ENCODE data around the gene SPP2. TPM values are rescaled to one million over a fixed set of nuclear protein-coding genes. Genes with fewer than 3 reads are reported as not detected.
A peak's percentile ranks its signal among the peaks of the same experiment; 100 is the strongest.

The SPP2 gene
- total and polyA plus RNA-seq, 2 donors (not counting 1 experiment from before 2014, with no cell fraction given): not detected

DNA sequence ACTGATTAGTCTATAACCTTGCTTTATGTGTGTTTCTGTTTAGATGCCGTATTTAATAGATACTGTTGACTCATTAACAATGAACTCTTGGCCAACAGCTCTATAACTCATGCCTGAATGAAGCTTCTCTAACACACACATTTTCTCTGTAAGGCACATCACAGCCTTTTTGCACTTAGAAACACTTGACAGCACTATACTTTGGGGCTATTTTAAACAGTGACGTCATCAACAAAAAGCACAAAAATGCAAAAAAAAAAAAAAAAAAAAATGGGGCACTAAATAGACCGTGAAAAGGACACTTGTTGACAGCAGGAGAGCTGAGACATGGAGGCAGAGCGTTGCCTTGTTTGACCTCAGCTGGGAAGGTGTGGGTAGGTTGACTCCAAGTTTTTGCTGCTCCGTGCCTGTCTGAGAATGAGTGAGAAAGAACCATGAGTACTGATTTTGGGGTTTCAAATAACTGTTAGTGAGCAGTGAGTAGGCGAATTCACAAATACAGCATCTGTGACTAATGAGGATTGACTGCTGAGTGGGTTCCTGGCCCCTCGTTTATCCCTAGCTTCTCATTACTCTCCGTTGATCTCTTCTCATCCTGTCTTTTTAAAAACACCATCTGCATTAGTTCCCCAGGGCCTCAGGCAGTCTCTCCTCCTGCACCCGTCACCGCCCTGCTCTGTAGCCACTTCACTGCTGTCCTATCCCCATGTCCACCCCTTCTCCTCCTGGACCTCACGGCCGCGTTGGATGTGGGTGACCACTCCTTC is 24.4 kb downstream of the SPP2 start:
- Histone ChIP-seq H3K4me1 (ENCODE audit: control insufficient read depth, extremely low read depth, insufficient read depth, low read length) (no peaks in the 10 kb centered on the region), H3K4me2 (ENCODE audit: extremely low read depth, insufficient read depth, low read length) (no peak overlapping the region), H3K9ac (ENCODE audit: insufficient read depth, low read length) (no peak overlapping the region), H2AFZ (ENCODE audit: low read length) (no peak overlapping the region), H4K20me1 (ENCODE audit: control insufficient read depth, extremely low read depth, insufficient read depth, low read length) (no peaks in the 10 kb centered on the region), H3K9me3 (ENCODE audit: control insufficient read depth, insufficient read depth, low read depth, low read length) (no peaks in the 10 kb centered on the region), H3K36me3 (ENCODE audit: control insufficient read depth, insufficient read depth, low read length) (no peaks in the 10 kb centered on the region), H3K27ac (ENCODE audit: insufficient read depth, low read length) (no peak overlapping the region), H3K79me2 (ENCODE audit: control insufficient read depth, insufficient read depth, low read length) (no peaks in the 10 kb centered on the region), H3K27me3 (ENCODE audit: control insufficient read depth, insufficient read depth, low read length) (no peaks in the 10 kb centered on the region), H3K4me3 (replicated peaks in 1 of 4; ENCODE audit: control extremely low read depth in 1 of 4, insufficient read depth in 1 of 4, low read depth in 3 of 4, low read length in 4 of 4) (no peak overlapping the region)
- DNase-seq (ENCODE audit: low read depth in 2 of 2): peak; percentile 6 to 51
- TF ChIP-seq, protein P1, sequence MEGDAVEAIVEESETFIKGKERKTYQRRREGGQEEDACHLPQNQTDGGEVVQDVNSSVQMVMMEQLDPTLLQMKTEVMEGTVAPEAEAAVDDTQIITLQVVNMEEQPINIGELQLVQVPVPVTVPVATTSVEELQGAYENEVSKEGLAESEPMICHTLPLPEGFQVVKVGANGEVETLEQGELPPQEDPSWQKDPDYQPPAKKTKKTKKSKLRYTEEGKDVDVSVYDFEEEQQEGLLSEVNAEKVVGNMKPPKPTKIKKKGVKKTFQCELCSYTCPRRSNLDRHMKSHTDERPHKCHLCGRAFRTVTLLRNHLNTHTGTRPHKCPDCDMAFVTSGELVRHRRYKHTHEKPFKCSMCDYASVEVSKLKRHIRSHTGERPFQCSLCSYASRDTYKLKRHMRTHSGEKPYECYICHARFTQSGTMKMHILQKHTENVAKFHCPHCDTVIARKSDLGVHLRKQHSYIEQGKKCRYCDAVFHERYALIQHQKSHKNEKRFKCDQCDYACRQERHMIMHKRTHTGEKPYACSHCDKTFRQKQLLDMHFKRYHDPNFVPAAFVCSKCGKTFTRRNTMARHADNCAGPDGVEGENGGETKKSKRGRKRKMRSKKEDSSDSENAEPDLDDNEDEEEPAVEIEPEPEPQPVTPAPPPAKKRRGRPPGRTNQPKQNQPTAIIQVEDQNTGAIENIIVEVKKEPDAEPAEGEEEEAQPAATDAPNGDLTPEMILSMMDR (conservative IDR thresholded peaks at IDR 0.05 in 1 of 2, IDR thresholded peaks at IDR 0.05 in 1 of 2; ENCODE audit: low read depth in 1 of 2, low read length in 2 of 2): no peak
- no peak for TF ChIP-seq EZH2 (IDR thresholded peaks at IDR 0.05; ENCODE audit: low read length, missing control alignments)

DNA sequence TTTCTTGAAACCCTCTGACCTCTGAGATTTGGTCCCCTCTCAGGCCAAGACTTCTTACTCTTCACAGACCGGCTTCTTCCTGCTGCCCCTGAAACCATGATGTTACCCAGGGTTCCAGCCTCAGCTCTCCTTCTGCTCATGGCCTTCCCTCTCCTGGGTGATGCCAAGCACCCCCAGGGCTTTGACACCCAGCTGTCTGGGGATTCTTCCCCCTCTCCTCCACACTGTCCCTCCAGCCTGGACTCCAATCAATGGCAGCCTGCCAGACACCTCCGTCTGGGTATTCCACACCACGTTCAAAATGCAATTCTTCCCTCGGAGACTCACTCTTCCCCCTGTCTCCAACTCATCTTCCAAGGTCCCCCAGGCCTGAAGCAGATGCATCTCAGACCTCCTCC is 25.0 kb downstream of the SPP2 start:
- H3K36me3 ChIP-seq (ENCODE audit: control insufficient read depth, insufficient read depth, low read length): no peaks in the 10 kb centered on the region
- no peaks in the 10 kb centered on the region for H4K20me1 ChIP-seq (ENCODE audit: control insufficient read depth, extremely low read depth, insufficient read depth, low read length)
- H3K27ac ChIP-seq (ENCODE audit: insufficient read depth, low read length): no peak overlapping the region
- H3K4me3 ChIP-seq (replicated peaks in 1 of 4; ENCODE audit: control extremely low read depth in 1 of 4, insufficient read depth in 1 of 4, low read depth in 3 of 4, low read length in 4 of 4): no peak overlapping the region
- no peak overlapping the region for H3K4me2 ChIP-seq (ENCODE audit: extremely low read depth, insufficient read depth, low read length)
- no peaks in the 10 kb centered on the region for H3K9me3 ChIP-seq (ENCODE audit: control insufficient read depth, insufficient read depth, low read depth, low read length)
- DNase-seq (ENCODE audit: low read depth in 2 of 2): no peak
- H3K9ac ChIP-seq (ENCODE audit: insufficient read depth, low read length): no peak overlapping the region
- no peaks in the 10 kb centered on the region for H3K79me2 ChIP-seq (ENCODE audit: control insufficient read depth, insufficient read depth, low read length)
- TF ChIP-seq, protein P1 (conservative IDR thresholded peaks at IDR 0.05 in 1 of 2, IDR thresholded peaks at IDR 0.05 in 1 of 2; ENCODE audit: low read depth in 1 of 2, low read length in 2 of 2): no peak
- no peak for TF ChIP-seq EZH2 (IDR thresholded peaks at IDR 0.05; ENCODE audit: low read length, missing control alignments)
- H2AFZ ChIP-seq (ENCODE audit: low read length): no peak overlapping the region
- no peaks in the 10 kb centered on the region for H3K4me1 ChIP-seq (ENCODE audit: control insufficient read depth, extremely low read depth, insufficient read depth, low read length)
- no peaks in the 10 kb centered on the region for H3K27me3 ChIP-seq (ENCODE audit: control insufficient read depth, insufficient read depth, low read length)

DNA sequence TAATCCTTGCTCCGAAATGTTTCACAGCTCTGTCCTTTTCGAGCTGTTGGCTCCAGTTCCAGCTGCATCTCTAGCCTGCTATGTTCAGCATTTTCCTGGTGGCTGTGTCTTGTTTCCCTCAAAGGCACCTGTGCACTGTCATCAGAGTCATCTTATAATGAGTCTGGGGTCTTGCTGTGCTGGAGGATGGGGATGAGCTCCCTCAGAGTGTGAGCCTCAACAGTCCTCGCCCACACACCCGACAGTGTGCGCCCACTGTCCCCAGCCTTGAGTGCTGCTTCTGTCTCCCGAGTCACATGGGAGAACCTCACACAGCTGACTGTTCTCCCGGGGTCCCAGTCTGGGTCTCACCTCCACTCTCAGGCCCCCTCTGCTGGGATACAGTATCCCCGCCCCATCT is 25.4 kb downstream of the SPP2 start:
- H3K79me2 ChIP-seq (ENCODE audit: control insufficient read depth, insufficient read depth, low read length): no peaks in the 10 kb centered on the region
- no peaks in the 10 kb centered on the region for H3K36me3 ChIP-seq (ENCODE audit: control insufficient read depth, insufficient read depth, low read length)
- no peak overlapping the region for H3K27ac ChIP-seq (ENCODE audit: insufficient read depth, low read length)
- TF ChIP-seq, protein P1 (conservative IDR thresholded peaks at IDR 0.05 in 1 of 2, IDR thresholded peaks at IDR 0.05 in 1 of 2; ENCODE audit: low read depth in 1 of 2, low read length in 2 of 2): no peak
- TF ChIP-seq EZH2 (IDR thresholded peaks at IDR 0.05; ENCODE audit: low read length, missing control alignments): no peak
- no peak overlapping the region for H3K4me2 ChIP-seq (ENCODE audit: extremely low read depth, insufficient read depth, low read length)
- H3K9me3 ChIP-seq (ENCODE audit: control insufficient read depth, insufficient read depth, low read depth, low read length): no peaks in the 10 kb centered on the region
- H3K9ac ChIP-seq (ENCODE audit: insufficient read depth, low read length): no peak overlapping the region
- no peak for DNase-seq (ENCODE audit: low read depth in 2 of 2)
- no peaks in the 10 kb centered on the region for H3K27me3 ChIP-seq (ENCODE audit: control insufficient read depth, insufficient read depth, low read length)
- H2AFZ ChIP-seq (ENCODE audit: low read length): no peak overlapping the region
- H3K4me3 ChIP-seq (replicated peaks in 1 of 4; ENCODE audit: control extremely low read depth in 1 of 4, insufficient read depth in 1 of 4, low read depth in 3 of 4, low read length in 4 of 4): no peak overlapping the region
- no peaks in the 10 kb centered on the region for H3K4me1 ChIP-seq (ENCODE audit: control insufficient read depth, extremely low read depth, insufficient read depth, low read length)
- no peaks in the 10 kb centered on the region for H4K20me1 ChIP-seq (ENCODE audit: control insufficient read depth, extremely low read depth, insufficient read depth, low read length)

Measured in fibroblast of lung (primary cell).